DMS53 treated with DMSO at 0.1 percent for 48 hours (cell line): ENCODE data around the gene FSCN2.

Source experiments
- DNase-seq: peaks from one replicate; lab custom pipeline; 2025; ENCODE audit not compliant: unreplicated experiment; lab: John Stamatoyannopoulos, UW

Gene FSCN2

DNA sequence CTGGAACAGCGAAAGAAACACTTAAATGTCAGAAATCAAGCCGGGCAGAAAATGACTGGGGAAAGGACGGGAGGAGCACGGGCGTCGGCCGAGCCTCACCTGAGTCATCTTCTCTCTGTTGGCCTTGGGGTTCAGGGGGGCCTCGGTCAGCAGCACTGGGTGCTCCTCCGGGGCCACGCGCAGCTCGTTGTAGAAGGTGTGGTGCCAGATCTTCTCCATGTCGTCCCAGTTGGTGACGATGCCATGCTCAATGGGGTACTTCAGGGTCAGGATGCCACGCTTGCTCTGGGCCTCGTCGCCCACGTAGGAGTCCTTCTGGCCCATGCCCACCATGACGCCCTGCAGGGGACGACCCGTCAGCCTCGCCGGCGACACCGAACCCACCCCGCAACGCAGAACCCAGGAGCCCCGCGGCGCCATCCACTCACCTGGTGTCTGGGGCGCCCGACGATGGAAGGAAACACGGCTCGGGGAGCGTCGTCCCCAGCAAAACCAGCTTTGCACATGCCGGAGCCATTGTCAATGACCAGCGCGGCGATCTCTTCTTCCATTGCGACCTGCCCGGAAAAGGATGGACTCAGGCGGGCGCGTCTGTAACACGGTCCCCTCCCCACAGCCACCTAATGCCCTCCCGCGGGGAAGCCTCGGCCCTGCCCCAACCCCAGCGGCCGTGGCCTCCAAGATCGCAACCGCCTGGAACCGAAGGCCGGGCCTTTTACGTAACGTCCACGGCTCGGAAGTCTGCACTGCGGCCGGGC, 16.2 kb upstream of the FSCN2 start:
- no peak for DNase-seq

DNA sequence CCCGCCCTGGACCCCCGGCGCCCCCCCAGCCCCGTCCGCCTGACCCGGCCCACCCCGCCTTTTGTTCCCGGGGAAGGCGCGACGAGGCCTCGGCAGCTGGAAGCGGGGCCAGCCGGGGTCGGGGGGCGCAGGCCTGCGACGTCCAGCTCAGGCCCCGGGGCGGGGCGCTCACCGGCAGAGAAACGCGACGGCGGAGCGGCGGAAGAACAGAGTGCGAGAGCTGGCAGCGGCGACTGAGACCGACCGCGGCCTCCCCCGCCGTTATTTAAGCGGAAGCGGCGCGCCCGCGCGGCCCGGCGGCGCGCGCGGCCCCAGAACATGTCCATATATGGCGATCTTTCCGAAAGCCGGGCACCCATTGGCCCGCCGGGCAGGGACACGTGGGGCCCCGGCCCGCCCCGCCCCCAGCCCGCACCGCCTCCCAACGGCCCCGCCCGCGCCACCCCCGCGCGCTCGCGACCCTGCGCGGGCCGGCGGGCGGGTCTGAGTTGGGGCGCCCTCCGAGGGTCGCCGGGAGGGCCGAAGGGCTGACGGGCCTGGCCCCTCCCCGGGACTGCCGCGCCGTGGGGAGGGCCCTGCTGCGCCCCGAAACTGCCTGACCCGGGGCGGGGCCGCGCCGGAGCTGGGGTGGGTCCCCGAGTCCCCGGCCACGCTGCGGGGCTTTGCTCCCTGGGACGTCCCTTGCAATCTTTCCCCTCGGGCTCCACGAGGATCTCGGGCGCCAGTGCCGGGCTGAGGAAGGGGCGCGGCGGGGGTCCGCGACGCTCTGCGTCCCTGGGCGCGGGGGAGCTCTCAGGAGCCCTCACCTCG, 15.4 kb upstream of the FSCN2 start, which contains the start of gene ACTG1:
Gene ACTG1 (minus strand): TSS at position 238 of the 810 bp plus-strand sequence. CDS start 445 bp downstream, outside the sequence.
- peak; percentile 65 for DNase-seq

DNA sequence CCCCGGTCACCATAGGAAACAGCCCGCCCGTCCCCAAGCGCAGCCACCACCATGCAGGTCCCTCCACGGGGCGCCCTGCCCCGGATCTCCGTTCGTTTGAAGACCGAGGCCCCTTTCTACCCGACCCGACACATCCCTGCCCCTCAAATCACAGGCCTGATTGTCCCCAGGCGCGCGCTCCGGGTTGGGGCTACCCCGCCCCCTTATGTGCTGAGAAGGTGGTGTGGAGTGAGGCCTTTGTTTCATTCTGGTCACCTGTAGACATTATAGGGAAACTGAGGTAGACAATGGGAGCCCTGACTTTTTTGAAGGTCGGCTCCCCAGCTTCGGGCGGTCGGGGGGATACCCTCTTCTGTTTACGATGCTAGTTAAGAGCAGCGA, 14.8 kb upstream of the FSCN2 start:
- DNase-seq, result peak; percentile 74

DNA sequence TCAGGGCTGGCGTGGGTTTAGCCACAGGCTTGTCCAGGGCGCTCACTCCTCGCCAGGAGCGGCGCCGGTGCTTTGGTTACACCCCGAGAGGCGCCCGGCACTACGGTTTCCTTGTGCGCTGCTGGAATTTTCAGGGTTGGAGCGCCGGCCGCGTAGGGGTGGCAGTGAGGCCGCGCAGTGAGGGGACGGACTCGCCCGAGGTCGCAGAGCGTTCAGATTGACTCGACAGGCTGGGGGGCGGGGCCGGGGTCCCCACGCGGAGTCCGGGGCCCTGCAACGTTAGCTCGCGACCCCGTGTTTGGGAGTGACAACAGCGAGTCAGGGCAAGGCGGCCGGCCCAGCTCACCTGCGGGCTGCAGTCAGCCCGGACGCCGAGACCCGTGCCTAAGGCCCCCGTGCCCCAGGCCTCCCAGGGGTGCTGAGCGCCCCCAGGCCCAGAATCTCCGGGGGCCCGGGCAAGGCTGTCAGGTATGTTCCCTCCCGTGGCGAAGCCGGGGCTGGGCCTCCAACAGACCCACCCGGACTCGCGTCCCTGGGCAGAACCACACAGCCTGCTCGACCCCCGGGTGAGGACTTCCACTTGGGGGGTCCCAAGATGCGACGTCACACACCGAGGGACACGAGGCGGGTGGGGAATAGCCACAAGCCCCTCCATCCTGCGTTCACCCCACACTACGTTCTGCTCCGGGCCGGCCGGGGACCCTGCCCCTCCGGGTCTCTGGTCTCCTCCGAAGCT, 14.3 kb upstream of the FSCN2 start:
- peak; percentile 74 for DNase-seq

DNA sequence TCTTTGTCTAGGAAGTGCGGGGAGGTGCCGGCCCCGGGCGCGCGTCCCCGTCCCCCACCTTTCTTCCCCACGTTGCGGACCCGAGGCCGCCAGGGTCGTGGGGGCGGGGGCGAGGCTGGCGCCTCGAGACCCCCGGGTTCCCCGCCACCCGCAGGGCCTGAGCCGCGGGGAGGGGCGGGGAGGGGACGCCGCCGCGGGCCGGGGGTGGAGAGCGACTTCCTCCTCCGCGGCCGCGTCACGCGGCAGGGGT, 13.8 kb upstream of the FSCN2 start:
- DNase-seq, result no peak

DNA sequence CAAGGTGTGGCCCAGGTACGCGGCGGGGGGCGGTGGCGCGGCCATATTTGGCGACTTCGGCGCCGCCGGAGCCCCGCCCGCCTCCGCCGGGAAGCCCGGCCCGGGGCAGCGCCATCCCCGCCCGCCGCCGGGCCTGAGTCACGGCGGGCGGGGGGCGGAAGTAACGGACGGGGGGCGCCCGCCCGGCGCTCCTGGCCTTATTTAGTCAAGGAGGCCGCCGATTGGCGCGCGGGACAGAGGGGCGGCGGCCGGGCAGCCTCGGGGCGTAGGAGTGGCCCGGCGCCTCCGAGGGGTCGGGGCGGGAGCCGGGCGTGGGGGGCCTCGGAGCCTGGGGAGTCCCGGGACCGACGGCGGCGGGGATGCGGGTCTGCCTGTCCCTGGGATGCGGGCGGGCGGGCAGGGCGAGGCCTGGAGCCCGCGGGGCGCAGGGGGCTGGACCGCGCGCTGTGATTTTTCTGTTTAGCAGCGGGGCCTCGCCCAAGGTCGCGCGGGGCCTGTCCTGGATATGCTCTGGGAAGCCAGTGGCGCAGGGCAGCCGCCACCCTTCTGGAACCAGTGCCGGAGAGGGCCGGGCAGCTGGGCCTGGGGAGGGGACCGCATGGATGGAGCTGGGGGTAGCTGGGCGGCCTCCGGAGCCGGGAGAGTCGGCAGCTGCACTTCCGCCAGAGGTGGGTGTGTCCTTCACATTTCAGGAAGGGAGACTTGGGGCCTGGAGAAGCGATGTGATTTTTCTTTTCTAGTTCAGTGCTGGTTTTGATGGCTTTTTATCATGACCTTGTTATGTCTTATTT, 13.2 kb upstream of the FSCN2 start:
- DNase-seq, result peak; percentile 79

DNA sequence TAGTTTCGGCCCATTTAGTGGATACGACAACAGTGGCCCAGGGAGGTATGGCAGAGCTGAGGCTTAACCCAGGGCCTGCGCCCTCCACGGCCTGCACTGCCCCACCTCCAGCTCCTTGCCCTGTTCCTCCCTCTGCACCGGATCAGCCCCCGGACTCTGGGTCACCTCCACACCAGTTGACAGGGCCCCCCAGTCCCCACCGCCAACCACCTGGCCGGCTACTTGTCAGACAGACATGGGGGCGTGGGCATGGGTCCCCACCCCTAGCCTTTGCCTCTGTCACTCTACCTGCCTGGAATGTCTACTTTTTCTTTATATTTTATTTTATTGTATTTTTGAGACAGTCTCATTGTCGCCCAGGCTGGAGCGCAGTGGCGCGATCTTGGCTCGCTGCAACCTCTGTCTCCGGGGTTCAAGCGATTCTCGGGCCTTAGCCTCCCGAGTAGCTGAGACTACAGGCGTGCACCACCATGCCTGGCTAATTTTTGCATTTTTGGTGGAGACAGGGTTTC, 12.6 kb upstream of the FSCN2 start:
- no peak for DNase-seq

DNA sequence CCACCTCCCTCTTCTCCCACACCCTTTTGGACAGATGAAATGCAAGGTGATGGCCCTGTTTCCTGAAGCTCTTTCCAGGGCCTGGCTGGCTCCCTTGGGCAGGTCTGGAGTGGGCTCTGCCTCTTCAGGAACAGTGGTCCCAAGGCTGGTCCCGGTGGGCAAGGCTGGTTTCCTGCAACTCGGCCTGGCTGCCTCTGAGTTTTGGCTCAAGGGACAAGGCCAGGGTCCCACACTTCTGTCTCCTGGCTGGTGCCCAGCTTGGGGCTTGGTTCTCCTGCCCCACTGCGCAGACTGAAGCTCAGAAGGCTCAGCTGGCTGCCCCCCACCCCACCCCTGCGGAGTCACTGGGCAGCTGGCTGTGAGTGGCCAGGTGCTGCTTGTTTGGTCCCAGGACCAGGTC, 11.7 kb upstream of the FSCN2 start:
- DNase-seq, result no peak

DNA sequence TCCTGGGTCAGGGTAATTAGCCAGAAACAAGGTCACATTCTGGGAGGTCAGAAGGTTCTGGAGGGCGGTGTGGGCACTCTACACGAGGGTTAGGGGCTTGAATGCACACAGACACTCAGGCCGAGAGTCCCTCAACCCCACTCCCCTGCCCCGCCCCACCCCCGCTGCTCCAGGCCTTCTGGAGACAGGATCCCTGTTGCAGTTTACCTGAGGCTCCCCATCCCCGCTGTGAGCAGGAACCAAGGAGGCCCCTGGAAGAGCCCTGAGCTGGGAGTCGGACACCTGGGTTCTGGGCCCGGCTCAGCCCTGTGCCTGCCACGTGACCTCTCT, 11.2 kb upstream of the FSCN2 start:
- DNase-seq, result no peak

DNA sequence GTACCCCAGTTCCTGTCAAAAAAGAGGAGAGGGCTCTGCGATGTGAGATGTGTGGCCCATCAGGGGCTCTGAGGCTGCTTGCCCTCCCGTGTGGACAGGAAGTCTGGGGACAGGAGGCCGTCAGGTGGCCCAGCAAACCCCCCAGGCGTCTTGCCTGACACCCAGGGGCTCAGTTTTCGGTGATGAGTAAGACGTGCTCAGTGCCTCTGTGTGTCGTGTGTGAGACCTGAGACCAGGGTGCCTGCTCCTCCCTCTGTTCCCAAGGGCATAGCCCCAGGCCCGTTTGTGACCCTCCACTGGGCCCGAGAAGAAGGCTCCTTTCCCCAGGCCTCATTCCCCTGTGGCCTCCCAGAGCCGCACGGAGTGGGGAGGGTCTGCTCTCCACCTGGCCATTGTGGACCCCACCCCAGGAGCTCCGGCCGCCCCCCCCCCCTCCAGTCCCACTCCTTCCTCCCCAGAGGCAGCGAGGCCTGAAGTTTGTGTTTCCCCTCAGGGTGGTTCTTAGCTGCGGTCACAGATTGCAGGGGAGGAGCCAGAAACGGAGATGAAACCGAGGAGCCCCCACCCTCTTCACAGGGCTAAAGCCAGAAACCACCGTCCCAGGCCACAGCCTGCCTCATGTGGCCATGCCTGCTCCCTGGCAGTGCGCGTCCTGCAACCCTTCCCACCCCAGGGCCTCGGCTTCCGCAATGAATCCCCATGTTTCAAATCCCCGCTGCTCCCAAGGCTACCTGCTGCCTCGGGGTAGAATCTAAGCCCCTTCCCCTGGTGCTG, 10.7 kb upstream of the FSCN2 start:
- DNase-seq, result no peak

DNA sequence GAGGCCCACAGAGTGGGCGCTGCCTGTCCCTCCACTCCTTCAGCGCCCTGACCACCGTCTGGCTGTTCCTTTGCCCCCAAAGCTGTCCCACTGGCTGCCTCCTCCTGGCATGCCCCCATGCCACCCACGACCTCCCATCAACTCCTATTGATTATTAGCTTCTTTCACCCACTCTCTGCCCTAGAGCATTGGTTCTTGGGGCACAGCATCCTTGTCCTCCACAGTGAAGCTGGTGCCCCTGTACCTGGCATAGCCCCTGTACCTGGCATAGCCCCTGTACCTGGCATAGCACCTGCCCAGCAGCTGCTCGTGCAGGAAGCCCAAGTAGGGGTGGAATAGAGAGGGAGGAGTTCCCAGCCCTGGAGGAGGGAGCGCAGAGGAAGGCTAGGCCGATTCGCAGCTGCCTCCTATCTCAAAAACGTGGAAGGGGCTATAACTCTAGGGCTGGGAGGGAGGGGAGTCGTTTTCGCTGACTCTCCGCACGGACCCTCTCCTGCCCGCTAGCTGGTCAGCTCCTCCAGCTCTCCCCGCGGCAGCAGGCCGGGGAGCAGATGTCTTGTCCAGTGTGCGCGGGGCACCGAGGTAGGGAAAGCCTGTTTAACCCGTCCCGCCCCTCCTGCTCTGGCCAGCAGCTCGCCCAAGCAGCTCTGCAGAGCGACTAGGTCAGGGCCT, 9.9 kb upstream of the FSCN2 start:
- DNase-seq, result peak; percentile 84

DNA sequence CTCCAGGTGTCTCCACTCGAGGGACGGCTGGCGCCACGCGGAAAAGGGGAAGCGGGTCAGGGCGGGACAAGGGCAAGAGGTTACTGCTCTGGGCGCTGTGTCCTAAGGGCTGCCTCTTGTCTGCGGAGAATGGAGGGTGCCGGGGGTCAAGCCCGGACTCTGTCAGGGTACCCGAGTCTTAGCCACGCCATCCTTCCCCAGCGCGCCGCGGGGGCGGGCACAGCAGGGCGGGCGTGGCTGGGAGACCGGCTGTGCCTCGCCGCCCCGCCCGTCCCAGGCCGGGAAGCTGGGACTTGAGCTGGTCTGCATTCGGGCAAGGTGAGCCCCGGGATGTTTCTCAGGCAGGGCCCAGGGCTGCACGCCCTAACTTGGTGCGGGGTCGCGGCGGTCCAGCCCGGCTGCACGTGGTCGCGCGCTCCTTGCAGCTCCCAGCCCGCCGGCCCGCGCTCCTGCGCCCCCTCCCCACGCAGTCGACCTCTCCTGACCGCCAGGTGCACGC, 9.3 kb upstream of the FSCN2 start:
- DNase-seq, result peak; percentile 73

DNA sequence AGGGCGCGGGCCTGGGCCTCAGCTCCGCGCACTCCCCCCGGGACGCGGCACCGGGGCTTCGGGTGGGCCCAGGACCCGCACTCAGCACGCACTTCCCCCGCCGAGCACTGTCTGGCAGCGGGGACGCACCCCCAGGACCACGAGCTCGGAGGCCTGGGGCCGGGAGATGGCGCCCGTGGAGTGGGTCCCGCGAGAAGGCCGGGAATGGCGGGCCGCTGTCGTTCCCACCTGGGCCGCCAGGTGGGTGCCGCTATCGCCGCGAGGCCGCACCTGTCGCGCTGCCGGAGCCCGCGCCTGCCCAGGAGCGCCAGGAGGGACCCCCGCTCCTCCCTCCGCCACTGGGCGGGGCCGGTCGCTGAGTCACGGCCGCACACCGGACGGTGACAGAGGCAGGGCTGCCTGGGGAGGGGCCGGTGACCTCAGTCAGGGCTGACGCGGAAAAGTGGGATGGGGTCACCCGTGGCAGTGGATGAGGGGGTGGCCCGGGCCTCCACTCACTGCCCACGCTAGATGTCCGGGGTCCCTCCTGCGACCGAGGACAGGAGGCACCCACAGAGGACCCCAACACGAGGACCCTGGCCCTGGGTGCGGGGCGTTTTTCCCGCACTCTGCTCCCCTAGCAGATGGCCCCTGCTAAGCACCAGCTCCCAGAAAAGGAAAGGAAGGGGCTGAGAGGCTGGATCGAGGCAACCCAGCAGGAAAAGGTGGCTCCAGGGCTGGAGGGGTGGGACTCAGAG, 8.7 kb upstream of the FSCN2 start:
- peak; percentile 76 for DNase-seq

DNA sequence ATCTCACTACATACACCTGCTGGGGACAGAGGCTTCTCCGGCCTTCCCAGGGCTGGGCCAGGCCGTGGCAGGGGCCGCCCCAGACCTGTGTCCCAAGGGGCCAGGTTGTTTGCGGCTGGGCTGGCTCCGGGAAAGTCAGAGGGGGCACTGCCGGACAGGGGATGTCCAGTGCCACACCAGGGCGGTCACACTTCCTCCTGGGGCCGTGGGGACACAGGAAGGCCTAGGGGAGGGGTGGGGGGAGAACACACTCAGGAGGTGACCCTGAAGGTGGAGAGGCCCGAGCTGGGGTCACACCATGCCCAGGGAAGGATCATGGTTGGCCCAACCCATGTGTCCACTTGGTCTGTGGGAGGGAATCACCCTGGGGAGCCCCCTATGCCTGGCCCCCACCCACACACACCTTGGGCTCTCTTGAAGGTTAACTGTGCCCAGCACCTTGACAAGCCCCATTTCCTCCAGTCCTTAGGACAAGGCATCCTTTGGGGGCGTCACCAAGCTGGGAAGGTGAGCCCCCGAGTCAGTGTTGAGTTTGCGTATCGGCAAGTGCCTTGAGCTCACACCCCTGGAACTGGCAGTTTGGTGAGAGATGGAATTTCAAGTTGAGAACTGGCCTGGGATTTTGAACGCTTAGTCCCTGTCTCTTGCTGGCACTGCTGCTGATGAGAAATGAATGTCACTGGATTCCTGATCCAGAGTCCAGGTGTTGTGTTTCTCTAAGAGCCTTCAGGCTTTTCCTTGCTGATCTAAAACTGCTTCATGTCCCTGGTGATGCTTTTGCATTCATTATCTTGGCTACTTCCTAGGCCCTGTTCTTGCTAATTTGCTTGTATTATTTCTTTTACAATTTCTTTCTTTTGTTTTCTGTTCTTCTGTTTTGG, 7.9 kb upstream of the FSCN2 start:
- no peak for DNase-seq

DNA sequence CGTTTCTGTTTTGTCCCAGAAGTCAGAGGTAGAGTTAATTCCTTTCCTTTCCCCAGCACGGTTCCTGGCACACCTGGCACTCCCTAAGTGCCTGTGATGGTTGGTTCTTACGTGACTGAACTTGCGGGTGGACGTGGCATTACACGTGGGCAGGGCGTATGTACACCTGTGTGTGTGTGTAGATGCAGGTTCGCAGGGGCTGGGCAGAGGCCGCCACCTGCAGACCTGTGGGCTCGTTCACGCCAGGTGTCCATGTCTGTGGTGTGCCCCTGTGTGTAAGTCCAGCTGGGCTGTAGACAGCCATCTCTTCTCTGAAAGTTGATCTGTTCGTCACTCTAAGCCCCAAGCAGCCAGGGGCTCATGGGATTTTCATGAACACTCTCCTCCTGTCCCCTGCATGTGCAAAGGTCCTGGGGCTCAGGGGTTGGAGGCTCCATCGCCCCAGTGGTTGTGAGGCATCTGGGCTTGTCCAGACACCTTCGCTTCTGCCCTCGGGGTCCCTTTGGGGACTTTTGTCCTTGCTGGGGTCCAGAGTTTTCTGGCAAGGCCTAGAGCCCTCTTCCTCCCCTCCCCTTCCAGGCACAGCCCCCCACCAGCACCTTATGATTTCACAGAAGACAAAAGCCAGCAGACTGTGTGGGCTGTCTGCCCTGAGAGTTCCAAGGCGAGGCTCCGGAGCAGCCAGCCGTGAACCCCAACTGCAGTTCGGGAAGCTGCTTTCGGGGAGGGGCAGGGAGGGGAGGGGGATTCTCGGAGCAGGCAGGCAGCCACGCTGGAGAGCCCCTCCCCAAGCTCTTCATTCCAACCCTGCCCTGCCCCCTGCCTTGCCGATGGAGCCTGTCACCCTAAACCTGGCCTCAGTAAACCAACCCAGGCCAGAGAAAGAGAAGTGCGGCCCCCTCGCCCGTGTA, 5.4 kb upstream of the FSCN2 start:
- DNase-seq, result no peak

DNA sequence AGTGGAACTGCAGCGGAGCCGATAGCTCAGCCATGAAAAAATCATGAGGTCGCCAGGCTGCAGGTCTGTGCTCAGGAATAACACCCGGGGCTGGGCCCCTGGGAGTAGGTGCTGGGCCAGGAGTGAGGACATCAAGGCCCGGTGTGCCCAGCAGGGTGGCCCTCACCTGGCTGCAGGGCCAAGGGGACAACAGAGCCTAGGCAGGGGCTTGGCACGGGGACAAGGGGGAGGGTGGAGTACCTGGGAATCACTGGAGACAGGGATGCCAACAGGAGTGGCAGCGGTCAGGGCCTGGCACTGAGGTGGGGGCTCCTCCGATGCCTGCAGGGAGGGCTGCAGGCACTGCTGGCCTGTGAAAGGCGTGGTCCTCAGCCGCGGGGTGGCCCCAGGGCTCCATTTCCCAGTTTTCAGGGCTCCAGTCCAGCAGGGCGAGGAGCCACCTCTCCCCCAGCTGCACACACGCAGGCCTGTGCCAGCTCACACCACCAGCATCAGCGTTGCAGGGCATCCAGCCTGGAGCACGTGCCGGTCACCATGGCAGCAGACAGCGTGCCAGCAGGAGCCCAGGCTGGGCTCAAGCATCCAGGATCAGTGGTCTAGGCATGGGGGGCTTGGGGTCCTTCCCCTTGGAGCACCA, 4.7 kb upstream of the FSCN2 start:
- DNase-seq, result no peak
